ENCODE results near the gene HNMT. TPM values are rescaled to one million over a fixed set of nuclear protein-coding genes. Genes with fewer than 3 reads are reported as not detected.
"Not testable (repeated sequence)": the region's sequence is repeated elsewhere in the genome, so short reads cannot be mapped to it uniquely, and the experiment has no call there.

Gene HNMT
- total RNA-seq, 2 experiments from 2014 or later = not detected

GRCh38 chr2:137969876-137970275 lies 5.6 kb downstream of the HNMT start:
- POLR2A ChIA-PET = no interaction called here

GRCh38 chr2:137971259-137971658 lies 7.0 kb downstream of the HNMT start:
- CTCF ChIA-PET, POLR2A ChIA-PET: not testable (repeated sequence)

More at GRCh38 chr2:137969876-137970275, 5.6 kb downstream of the HNMT start:
- CTCF ChIA-PET = no interaction called here

- ChIA-PET POLR2A (no interaction called here), CTCF (no interaction called here)
Observed at GRCh38 chr2:137973280-137973679, 9.0 kb downstream of the HNMT start.

GRCh38 chr2:137975280-137976271 lies 11.3 kb downstream of the HNMT start:
- CTCF ChIA-PET = no interaction called here
- POLR2A ChIA-PET = no interaction called here

- CTCF ChIA-PET = no interaction called here
- POLR2A ChIA-PET = no interaction called here
Observed at GRCh38 chr2:137976274-137976673, 12.0 kb downstream of the HNMT start.

GRCh38 chr2:137977790-137978189 lies 13.5 kb downstream of the HNMT start:
- POLR2A ChIA-PET = no interaction called here
- CTCF ChIA-PET = no interaction called here

- POLR2A ChIA-PET = no interaction called here
Observed at GRCh38 chr2:137980459-137980858, 16.2 kb downstream of the HNMT start.

GRCh38 chr2:137981112-137981656 lies 16.9 kb downstream of the HNMT start:
- POLR2A ChIA-PET = no interaction called here
- CTCF ChIA-PET = no interaction called here

More at GRCh38 chr2:137980459-137980858, 16.2 kb downstream of the HNMT start:
- CTCF ChIA-PET = no interaction called here

GRCh38 chr2:137983581-137983980 lies 19.3 kb downstream of the HNMT start:
- ChIA-PET CTCF (no interaction called here), POLR2A (no interaction called here)

GRCh38 chr2:137986268-137986667 lies 22.0 kb downstream of the HNMT start:
- POLR2A ChIA-PET = no interaction called here
- CTCF ChIA-PET = no interaction called here

- ChIA-PET CTCF (no interaction called here), POLR2A (no interaction called here)
Observed at GRCh38 chr2:137987011-137987410, 22.7 kb downstream of the HNMT start.

- ChIA-PET CTCF (no interaction called here), POLR2A (no interaction called here)
Observed at GRCh38 chr2:137991078-137991477, 26.8 kb downstream of the HNMT start.

GRCh38 chr2:137992039-137992646 lies 27.9 kb downstream of the HNMT start:
- CTCF ChIA-PET = no interaction called here
- POLR2A ChIA-PET = no interaction called here

GRCh38 chr2:137993715-137994476 lies 29.6 kb downstream of the HNMT start:
- CTCF ChIA-PET = not testable (repeated sequence)

GRCh38 chr2:137995368-137995767 lies 31.1 kb downstream of the HNMT start:
- POLR2A ChIA-PET, CTCF ChIA-PET: not testable (repeated sequence)

More at GRCh38 chr2:137993715-137994476, 29.6 kb downstream of the HNMT start:
- POLR2A ChIA-PET = not testable (repeated sequence)

GRCh38 chr2:137996158-137996557 lies 31.9 kb downstream of the HNMT start:
- POLR2A ChIA-PET, CTCF ChIA-PET: not testable (repeated sequence)

- ChIA-PET POLR2A (no interaction called here), CTCF (no interaction called here)
Observed at GRCh38 chr2:137997733-137998132, 33.5 kb downstream of the HNMT start.

- CTCF ChIA-PET = no interaction called here
- POLR2A ChIA-PET = no interaction called here
Observed at GRCh38 chr2:137998503-137998902, 34.2 kb downstream of the HNMT start.

GRCh38 chr2:137999273-137999672 lies 35.0 kb downstream of the HNMT start:
- ChIA-PET CTCF (no interaction called here), POLR2A (no interaction called here)

GRCh38 chr2:138000009-138000408 lies 35.7 kb downstream of the HNMT start:
- POLR2A ChIA-PET = no interaction called here

More at GRCh38 chr2:138000009-138000408, 35.7 kb downstream of the HNMT start:
- CTCF ChIA-PET = no interaction called here

All from activated CD8-positive, alpha-beta memory T cell treated with anti-CD3 and anti-CD28 coated beads for 36 hours (primary cell).